Cardiac fibroblast (primary cell): ENCODE data around the gene PSMA1.
"Not testable (repeated sequence)": the region's sequence is repeated elsewhere in the genome, so short reads cannot be mapped to it uniquely, and the experiment has no call there.

Experiments used
- DNase-seq, 2 donors: peaks; one replicate each; pipeline versions ENCODE4 v3.0.0 to v3.0.0-alpha.2; 2010; ENCODE audit warnings: low read depth in 2 of 2
- H3K4me3 ChIP-seq, 2 donors: replicated peaks in 1 of 2; 1 replicate in 1 of 2; 2 replicates in 1 of 2; pipeline ENCODE4 v1.5.1; 2011; ENCODE audit warnings: low read depth in 2 of 2, low read length in 2 of 2, mild to moderate bottlenecking in 2 of 2, moderate library complexity in 1 of 2
- CTCF ChIP-seq: IDR thresholded peaks from one replicate; pipeline ENCODE4 v1.5.1; 2011; ENCODE audit warnings: low read depth, mild to moderate bottlenecking, low read length, inconsistent platforms

PSMA1 gene

GRCh38 chr11:14519917-14520746, at the start of gene PSMA1:
Gene PSMA1, minus strand, starts transcription at chr11:14520386. Its CDS starts 87 bp downstream, at chr11:14520299.
- peak within 1 kb of the TSS; percentile 76 to 91 for H3K4me3 ChIP-seq
- DNase-seq = peak; percentile 96 to 97
- no peak for TF ChIP-seq CTCF

DNA sequence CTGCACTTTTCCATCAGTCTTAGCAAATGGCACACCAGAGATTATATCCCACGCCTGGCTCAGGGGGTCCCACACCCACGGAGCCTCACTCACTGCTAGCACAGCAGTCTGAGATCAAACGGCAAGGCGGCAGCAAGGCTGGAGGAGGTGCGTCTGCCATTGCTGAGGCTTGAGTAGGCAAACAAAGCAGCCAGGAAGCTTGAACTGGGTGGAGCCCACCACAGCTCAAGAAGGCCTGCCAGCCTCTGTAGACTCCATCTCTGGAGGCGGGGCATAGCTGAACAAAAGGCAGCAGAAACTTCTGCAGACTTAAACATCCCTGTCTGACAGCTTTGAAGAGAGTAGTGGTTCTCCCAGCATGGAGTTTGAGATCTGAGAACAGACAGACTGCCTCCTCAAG, 49.3 kb upstream of the PSMA1 start:
- not testable (repeated sequence) for DNase-seq, H3K4me3 ChIP-seq

DNA sequence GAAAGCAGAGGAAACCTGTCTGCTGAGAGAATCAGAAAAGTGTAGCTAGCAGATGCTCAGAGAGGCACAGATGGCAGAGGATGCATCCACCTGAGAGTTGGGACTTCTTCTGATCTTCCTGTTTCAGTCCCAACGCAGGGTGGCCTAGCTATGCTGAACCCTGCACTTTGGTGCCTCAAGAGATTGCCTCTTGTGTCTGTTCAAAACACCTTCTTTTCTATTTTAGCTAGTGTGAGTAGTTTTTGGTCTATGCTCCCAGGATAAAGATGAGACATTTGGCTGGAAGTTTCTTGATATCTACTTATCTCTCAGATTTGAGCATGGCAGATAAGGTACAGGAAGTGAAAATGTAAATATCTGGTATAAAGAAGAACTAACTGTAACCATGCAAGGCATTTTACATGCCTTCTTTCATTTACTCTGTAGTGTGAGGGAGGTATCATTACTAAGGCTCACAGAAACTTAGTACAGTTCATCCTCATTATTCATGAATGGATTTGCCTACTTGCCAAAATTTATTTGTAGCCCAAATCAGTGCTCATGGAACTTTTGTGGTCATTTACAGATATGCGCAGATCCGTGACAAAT, 47.0 kb upstream of the PSMA1 start:
- TF ChIP-seq CTCF = no peak
- no peak for DNase-seq
- H3K4me3 ChIP-seq = no peak overlapping the region

GRCh38 chr11:14566331-14567063, 46.3 kb upstream of the PSMA1 start:
- no peak for TF ChIP-seq CTCF
- no peak for DNase-seq
- H3K4me3 ChIP-seq = no peak overlapping the region

- no peak for TF ChIP-seq CTCF
- no peak for DNase-seq
- H3K4me3 ChIP-seq = no peak overlapping the region
These were observed 45.7 kb upstream of the PSMA1 start for GRCh38 chr11:14565845-14566244.

GRCh38 chr11:14555818-14556217, 35.6 kb upstream of the PSMA1 start:
- H3K4me3 ChIP-seq = no peak overlapping the region
- no peak for TF ChIP-seq CTCF
- DNase-seq = peak in 1 of 2 donors; percentile 16

- no peak overlapping the region for H3K4me3 ChIP-seq
- no peak for TF ChIP-seq CTCF
- DNase-seq = peak; percentile 56 to 81
These were observed 34.8 kb upstream of the PSMA1 start for GRCh38 chr11:14554959-14555358.
